ENCODE measurements around the gene SF3B2. TPM values are rescaled to one million over a fixed set of nuclear protein-coding genes. Genes with fewer than 3 reads are reported as not detected.

SF3B2 gene
- total RNA-seq, 1 donor: 135 TPM

DNA sequence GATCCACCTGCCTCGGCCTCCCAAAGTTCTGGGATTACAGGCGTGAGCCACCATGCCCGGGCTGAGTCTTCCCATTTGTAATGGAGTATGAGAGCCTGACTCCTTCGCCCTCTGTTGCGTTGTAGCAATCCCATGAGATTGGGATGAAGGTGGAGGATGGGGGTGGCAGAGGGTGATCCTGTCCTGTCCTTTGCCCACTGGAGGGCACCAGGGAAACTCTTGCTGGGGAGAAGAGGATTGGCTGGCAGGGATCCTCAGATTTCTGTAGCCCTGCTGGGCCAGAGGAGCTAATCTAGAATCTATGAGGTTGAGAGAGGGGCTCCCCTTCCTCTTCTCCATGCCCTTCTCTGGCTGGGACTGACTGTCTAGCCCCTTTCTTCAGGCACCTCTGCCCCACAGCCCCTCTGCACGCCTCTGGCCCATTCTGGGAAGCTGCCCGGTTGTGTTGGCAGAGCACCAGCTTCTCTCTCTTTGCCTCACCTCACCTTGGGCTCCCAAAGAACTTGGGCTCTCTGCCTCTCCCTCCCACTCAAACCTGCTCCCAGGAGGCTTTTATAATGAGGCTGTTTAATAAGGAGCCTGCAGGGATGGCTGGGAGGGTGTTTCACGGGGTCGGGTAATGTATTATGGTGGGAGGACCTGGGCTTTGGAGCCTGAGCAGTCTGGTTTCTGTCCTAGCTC, 16.4 kb upstream of the SF3B2 start:
- Histone ChIP-seq H3K4me3 (ENCODE audit: low read length) (no peak overlapping the region), H3K27me3 (ENCODE audit: insufficient read depth, low read length) (no peaks in the 10 kb centered on the region), H3K9me3 (ENCODE audit: low read depth, low read length) (no peaks in the 10 kb centered on the region), H3K4me1 (ENCODE audit: insufficient read depth, low read length) (no peaks in the 10 kb centered on the region)

DNA sequence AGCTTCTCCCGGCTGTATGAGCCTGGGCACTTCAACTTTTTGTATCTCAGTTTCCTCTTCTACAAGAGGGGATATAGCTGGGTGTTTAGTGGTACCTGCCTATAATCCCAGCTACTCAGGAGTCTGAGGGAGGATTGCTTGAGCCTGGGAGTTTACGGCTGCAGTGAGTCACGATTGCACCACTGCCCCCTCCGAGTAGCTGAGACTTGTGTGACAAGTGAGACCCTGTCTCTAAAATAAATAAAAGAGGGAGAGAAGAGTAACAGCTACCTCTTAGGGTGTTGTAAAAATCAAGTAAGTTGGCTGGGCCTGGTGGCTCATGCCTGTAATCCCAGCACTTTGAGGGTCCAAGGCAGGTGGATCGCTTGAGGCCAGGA, 15.8 kb upstream of the SF3B2 start:
- Histone ChIP-seq H3K4me1 (ENCODE audit: insufficient read depth, low read length) (no peaks in the 10 kb centered on the region), H3K27me3 (ENCODE audit: insufficient read depth, low read length) (no peaks in the 10 kb centered on the region), H3K9me3 (ENCODE audit: low read depth, low read length) (no peaks in the 10 kb centered on the region)

DNA sequence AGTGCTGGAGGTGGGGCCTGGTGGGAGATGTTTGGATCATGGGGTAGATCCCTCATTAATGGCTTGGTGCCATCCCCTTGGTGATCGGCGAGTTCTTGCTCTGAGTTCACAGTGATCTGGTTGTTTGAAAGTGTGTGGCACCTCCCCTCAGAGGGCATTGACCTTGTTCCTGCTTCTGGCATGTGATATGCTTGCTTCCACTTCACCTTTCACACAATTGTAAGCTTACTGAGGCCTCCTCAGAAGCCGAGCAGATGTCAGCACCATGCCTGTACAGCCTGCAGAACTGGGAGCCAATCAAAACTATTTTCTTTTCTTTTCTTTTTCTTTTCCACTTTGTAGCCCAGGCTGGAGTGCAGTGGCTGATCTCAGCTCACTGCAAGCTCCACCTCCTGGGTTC, 14.8 kb upstream of the SF3B2 start:
- no peaks in the 10 kb centered on the region for H3K4me1 ChIP-seq (ENCODE audit: insufficient read depth, low read length)
- H3K27me3 ChIP-seq (ENCODE audit: insufficient read depth, low read length): no peaks in the 10 kb centered on the region
- H3K4me3 ChIP-seq (ENCODE audit: low read length): no peak overlapping the region
- no peaks in the 10 kb centered on the region for H3K9me3 ChIP-seq (ENCODE audit: low read depth, low read length)

More for the DNA sequence above, 15.8 kb upstream of the SF3B2 start:
- H3K4me3 ChIP-seq (ENCODE audit: low read length): no peak overlapping the region

DNA sequence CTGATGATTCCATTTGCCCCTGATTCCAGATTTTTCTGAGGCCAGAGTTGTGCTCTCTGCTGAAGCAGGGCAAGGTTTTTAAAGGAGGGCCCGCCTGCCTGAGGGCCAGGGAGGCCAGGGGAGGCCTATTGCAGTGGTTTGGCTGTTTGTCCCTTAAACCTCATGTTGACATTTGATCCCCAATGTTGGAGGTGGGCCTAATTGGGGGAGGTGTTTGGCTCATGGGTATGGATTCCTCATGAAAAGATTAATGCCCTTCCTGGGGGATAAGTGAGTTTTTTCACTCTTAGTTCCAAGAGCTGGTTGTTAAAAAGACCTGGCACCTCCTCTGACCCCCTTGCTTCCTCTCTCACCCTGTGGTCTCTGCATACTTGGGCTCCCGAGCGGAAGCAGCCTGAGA, 12.4 kb upstream of the SF3B2 start:
- Histone ChIP-seq H3K4me3 (ENCODE audit: low read length) (no peak overlapping the region), H3K9me3 (ENCODE audit: low read depth, low read length) (no peaks in the 10 kb centered on the region), H3K27me3 (ENCODE audit: insufficient read depth, low read length) (no peaks in the 10 kb centered on the region), H3K4me1 (ENCODE audit: insufficient read depth, low read length) (no peaks in the 10 kb centered on the region)

DNA sequence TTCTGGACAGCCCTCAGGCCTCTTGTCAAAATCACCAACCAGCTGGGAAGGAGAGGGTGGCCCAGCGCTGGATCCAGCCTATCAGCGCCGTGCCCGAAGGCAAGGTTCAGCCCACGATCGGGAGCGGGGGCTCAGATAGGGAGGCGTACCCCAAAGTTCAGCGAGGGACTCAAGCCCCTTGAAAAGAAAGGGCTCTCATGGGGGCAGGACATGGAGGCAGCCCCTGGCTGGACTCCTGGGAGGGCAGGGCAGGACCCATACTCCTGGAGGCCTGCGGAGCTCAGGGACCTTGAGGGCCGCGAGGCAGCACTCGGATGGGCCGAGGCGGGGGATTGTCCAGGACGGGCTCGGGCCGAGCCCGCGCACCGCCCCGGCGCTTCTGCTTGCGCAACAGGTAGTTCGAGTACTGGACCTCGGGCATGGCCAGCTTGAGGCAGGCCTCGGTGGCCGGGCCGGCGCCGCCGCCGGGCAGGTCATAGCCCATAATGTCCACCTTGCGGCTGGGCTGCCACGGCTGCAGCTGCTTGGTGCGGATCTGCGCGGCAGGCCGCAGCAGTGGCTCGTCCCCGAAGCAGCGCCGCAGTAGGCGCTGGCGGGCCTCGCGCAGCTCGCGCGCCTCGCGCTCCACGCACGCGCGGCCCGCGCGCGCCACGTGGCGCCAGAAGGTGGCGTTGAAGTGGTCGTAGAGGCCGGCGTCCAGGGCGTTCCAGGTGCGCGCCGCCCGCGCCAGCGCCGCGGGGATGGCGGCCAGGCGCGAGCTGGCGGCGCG, 9.8 kb upstream of the SF3B2 start:
- no peaks in the 10 kb centered on the region for H3K27me3 ChIP-seq (ENCODE audit: insufficient read depth, low read length)
- H3K4me3 ChIP-seq (ENCODE audit: low read length): no peak overlapping the region
- peaks cover 9% of the 10 kb centered on the region for H3K4me1 ChIP-seq (ENCODE audit: insufficient read depth, low read length)
- H3K9me3 ChIP-seq (ENCODE audit: low read depth, low read length): no peaks in the 10 kb centered on the region

DNA sequence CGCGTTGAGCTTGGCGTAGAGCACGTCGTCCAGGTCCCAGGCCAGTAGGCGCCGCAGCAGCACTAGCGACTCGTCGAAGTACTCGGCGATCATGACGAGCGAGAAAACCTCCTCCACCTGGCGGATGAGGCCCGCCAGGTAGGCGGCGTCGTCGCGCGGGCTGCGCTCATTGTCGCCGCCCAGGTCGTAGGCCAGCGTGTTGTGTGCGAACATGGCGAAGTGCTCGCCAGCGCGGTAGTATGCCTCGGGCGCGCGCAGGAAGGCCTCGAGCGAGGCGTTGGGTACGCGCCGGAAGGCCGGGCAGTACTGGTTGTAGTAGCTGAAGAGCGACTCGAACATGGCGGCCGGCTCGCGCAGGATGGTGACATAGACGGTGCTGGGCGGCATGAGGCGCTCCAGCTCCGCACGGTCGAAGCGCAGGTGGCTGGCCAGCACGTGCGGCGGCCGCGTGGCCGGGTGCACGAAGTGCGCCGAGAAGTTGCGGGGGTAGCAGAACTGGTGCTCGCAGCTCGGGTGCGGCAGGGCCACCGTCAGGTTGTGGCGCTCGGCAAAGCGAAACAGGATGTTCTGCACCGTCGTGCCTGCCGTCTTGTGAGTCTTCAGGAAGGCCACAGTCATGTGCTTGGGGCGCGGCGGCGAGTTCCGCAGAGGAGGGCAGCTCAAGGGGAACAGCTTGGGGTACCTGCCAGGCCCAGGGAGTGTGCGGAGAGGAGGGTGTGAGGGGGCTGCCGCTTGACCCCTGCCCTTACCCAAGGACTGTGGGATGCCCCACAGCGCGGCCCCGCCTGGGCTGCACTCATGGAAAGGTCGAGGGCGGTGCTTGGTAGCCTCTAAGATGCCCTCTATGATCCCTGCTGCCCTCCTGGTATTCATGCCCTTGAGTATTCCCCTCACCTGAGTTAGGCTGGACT, 8.9 kb upstream of the SF3B2 start:
- no peaks in the 10 kb centered on the region for H3K27me3 ChIP-seq (ENCODE audit: insufficient read depth, low read length)
- no peak overlapping the region for H3K4me3 ChIP-seq (ENCODE audit: low read length)
- peaks cover 9% of the 10 kb centered on the region for H3K4me1 ChIP-seq (ENCODE audit: insufficient read depth, low read length)
- no peaks in the 10 kb centered on the region for H3K9me3 ChIP-seq (ENCODE audit: low read depth, low read length)

- H3K4me3 ChIP-seq (ENCODE audit: low read length): no peak overlapping the region
These were observed 7.4 kb upstream of the SF3B2 start for GRCh38 chr11:66044757-66045156.

GRCh38 chr11:66045177-66045639, 7.0 kb upstream of the SF3B2 start:
- Histone ChIP-seq H3K27me3 (ENCODE audit: insufficient read depth, low read length) (peaks cover 2% of the 10 kb centered on the region), H3K9me3 (ENCODE audit: low read depth, low read length) (no peaks in the 10 kb centered on the region), H3K4me3 (ENCODE audit: low read length) (no peak overlapping the region), H3K4me1 (ENCODE audit: insufficient read depth, low read length) (peaks cover 9% of the 10 kb centered on the region)

More at GRCh38 chr11:66044757-66045156, 7.4 kb upstream of the SF3B2 start:
- peaks cover 9% of the 10 kb centered on the region for H3K4me1 ChIP-seq (ENCODE audit: insufficient read depth, low read length)
- H3K27me3 ChIP-seq (ENCODE audit: insufficient read depth, low read length): peaks cover 2% of the 10 kb centered on the region
- no peaks in the 10 kb centered on the region for H3K9me3 ChIP-seq (ENCODE audit: low read depth, low read length)

- Histone ChIP-seq H3K27me3 (ENCODE audit: insufficient read depth, low read length) (peaks cover 2% of the 10 kb centered on the region), H3K4me1 (ENCODE audit: insufficient read depth, low read length) (peaks cover 19% of the 10 kb centered on the region), H3K9me3 (ENCODE audit: low read depth, low read length) (no peaks in the 10 kb centered on the region), H3K4me3 (ENCODE audit: low read length) (no peak overlapping the region)
These were observed 5.3 kb upstream of the SF3B2 start for GRCh38 chr11:66046901-66047300.

DNA sequence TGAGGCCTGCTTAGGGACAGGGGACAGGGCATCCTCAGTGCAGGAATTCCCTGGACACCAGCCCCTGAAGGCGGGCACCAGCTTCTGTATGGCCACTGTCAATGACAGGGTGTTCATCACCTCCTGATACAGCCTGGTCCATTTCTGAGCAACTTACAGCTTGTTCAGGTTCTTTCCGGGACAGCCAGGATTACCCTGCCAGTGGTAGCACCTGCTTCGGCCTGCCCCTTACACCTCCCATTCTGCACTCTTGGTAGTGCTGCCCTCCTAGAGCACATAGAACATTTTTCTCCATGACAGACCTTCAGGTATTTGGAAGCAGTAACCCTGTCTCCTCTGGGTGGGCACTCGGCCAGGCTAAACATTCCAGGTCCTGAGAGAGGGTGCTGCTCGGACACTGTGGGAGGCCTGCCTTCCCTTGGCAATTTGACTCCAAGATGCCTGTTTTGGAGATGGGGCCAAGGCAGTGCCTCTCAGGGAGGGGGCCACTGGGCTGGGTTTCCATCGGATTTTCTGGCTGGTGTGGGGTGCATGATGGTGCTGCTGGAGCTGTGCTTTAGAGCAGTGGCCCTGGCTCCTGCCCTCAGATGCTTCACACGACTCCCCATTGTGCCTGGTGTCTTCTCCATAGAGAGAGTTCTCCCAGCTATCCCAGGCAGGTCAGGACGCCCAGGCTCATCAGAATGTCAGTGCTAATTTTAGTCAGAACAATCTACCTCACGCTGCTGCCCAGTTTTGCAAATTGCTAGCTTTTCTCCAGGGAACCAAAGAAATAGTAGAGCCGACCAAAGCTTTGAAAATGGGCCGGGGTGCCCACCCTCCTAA, 4.4 kb upstream of the SF3B2 start:
- Histone ChIP-seq H3K4me1 (ENCODE audit: insufficient read depth, low read length) (peaks cover 21% of the 10 kb centered on the region), H3K27me3 (ENCODE audit: insufficient read depth, low read length) (peaks cover 2% of the 10 kb centered on the region), H3K4me3 (ENCODE audit: low read length) (no peak overlapping the region), H3K9me3 (ENCODE audit: low read depth, low read length) (no peaks in the 10 kb centered on the region)

DNA sequence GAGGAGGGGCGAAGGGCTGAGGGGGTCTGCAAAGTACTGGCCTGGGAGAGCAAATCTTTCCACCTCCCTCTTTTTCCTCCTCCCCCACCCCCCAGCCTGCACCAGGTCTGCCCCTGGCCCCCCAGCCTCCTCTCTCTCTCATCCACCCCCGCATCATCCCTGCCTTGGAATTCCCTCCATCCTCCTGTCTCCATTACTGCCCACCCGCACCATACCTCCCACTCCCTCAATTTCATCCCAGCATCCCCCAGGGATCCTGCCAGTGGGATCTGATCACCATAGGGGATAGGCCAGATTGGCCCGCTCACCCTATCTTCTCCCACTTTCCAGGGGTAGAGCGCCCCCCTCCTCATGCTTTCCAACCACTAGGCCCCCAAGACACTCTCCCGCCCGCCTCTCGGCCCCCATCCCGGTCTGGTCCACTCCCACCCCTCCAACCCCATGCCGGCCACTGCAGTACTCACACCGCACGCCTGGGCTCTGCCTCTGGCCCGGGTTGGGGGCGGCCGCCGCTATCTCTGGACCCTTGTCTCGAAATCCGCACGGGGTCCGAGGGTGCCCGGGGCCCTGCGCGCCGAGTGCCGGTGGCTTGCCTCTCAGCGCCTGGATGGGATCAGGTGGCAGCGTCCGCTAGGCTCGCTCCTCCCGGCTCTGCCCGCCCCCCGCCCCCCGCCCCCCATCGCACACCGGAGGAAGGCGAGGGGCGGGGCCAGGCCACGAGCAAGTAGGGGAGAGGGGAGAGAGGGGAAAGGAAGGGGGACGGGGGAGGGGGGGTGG, 3.4 kb upstream of the SF3B2 start, which contains the start of gene GAL3ST3:
TSS of gene GAL3ST3 (minus strand) at position 615 of the 777 bp plus-strand sequence. CDS start 3,746 bp downstream, outside the sequence.
- Histone ChIP-seq H3K4me3 (ENCODE audit: low read length) (no peak within 1 kb of the TSS), H3K4me1 (ENCODE audit: insufficient read depth, low read length) (peaks cover 31% of the 10 kb centered on the region), H3K9me3 (ENCODE audit: low read depth, low read length) (no peaks in the 10 kb centered on the region), H3K27me3 (ENCODE audit: insufficient read depth, low read length) (peaks cover 2% of the 10 kb centered on the region)

GRCh38 chr11:66050581-66051231, 1.5 kb upstream of the SF3B2 start:
- Histone ChIP-seq H3K4me3 (ENCODE audit: low read length) (no peak overlapping the region), H3K9me3 (ENCODE audit: low read depth, low read length) (no peaks in the 10 kb centered on the region), H3K27me3 (ENCODE audit: insufficient read depth, low read length) (peaks cover 2% of the 10 kb centered on the region), H3K4me1 (ENCODE audit: insufficient read depth, low read length) (peaks cover 23% of the 10 kb centered on the region)

- Histone ChIP-seq H3K9me3 (ENCODE audit: low read depth, low read length) (no peaks in the 10 kb centered on the region), H3K27me3 (ENCODE audit: insufficient read depth, low read length) (peaks cover 2% of the 10 kb centered on the region), H3K4me1 (ENCODE audit: insufficient read depth, low read length) (peaks cover 23% of the 10 kb centered on the region), H3K4me3 (ENCODE audit: low read length) (peak overlapping the region; percentile 84)
These were observed 796 bp upstream of the SF3B2 start for GRCh38 chr11:66051371-66051765.
